Activated naive CD4-positive, alpha-beta T cell treated with anti-CD3 and anti-CD28 coated beads, Interleukin-2, amount 50 U/mL, for 72 hours (primary cell): ENCODE results near the gene PNPLA7. TPM values are rescaled to one million over a fixed set of nuclear protein-coding genes. Genes with fewer than 3 reads are reported as not detected.
"Not testable (repeated sequence)": the region's sequence is repeated elsewhere in the genome, so short reads cannot be mapped to it uniquely, and the experiment has no call there.

Experiments
- ATAC-seq, 2 donors: fragments of 150-1000 bp; cut with Tn5 transposase; 2 replicates each; pipeline ENCODE4 v1.10.0; 2021; ENCODE audit warnings: mild to moderate bottlenecking in 2 of 2, moderate library complexity in 2 of 2
- DNase-seq, 2 donors: peaks; one replicate each; pipeline ENCODE4 v3.0.0; 2021 to 2022; ENCODE audit warnings: low spot score in 2 of 2
- H3K27ac Mint-ChIP-seq, 2 donors: one replicate each; pipeline ENCODE4 v1.8.0; 2022; ENCODE audit warnings: mild to moderate bottlenecking in 2 of 2, mixed read lengths in 2 of 2
- H3K36me3 Mint-ChIP-seq, 2 donors: one replicate each; pipeline ENCODE4 v1.8.0; 2022; ENCODE audit warnings: mixed read lengths in 2 of 2
- H3K9me3 Mint-ChIP-seq, 2 donors: one replicate each; pipeline ENCODE4 v1.8.0; 2022; ENCODE audit warnings: mixed read lengths in 2 of 2
- total RNA-seq, 2 donors: library from RNA; stranded (reverse); gene quantifications; one replicate each; pipeline ENCODE4 v1.2.3, GENCODE V29; 2022

PNPLA7 gene
- total RNA-seq, 2 donors from 2014 or later: 3.7 to 4.4 TPM

- ATAC-seq (no peak), DNase-seq (no peak)
- no peaks in the 10 kb centered on the region for H3K9me3 Mint-ChIP-seq
- H3K27ac Mint-ChIP-seq: peak overlapping the region in 1 of 2 donors; percentile 68
- H3K36me3 Mint-ChIP-seq: peaks cover 4% of the 10 kb centered on the region in 2 donors
Measured at GRCh38 chr9:137580209-137580953, 30.2 kb upstream of the PNPLA7 start.

- ATAC-seq (no peak), DNase-seq (no peak)
- no peaks in the 10 kb centered on the region for H3K9me3 Mint-ChIP-seq
- peak overlapping the region; percentile 55 to 68 for H3K27ac Mint-ChIP-seq
- peaks cover 6 to 9% of the 10 kb centered on the region in 2 donors for H3K36me3 Mint-ChIP-seq
Measured at GRCh38 chr9:137579259-137579604, 29.0 kb upstream of the PNPLA7 start.

- ATAC-seq: peak; percentile 99
- Mint-ChIP-seq H3K36me3 (peaks cover 6 to 9% of the 10 kb centered on the region in 2 donors), H3K9me3 (no peaks in the 10 kb centered on the region), H3K27ac (peak within 1 kb of the TSS; percentile 55 to 68)
- peak; percentile 93 to 99 for DNase-seq
Measured at GRCh38 chr9:137578518-137579258, 28.5 kb upstream of the PNPLA7 start, which contains the start of gene DPH7. DPH7 (minus strand) TSS chr9:137578925; CDS start chr9:137578777, 148 bp downstream.

GRCh38 chr9:137575716-137576411 is 25.7 kb upstream of the PNPLA7 start:
- DNase-seq (no peak), ATAC-seq (no peak)
- H3K9me3 Mint-ChIP-seq: no peaks in the 10 kb centered on the region
- H3K27ac Mint-ChIP-seq: peak overlapping the region; percentile 24 to 85
- peaks cover 14 to 15% of the 10 kb centered on the region in 2 donors for H3K36me3 Mint-ChIP-seq

GRCh38 chr9:137575364-137575715 is 25.1 kb upstream of the PNPLA7 start:
- H3K27ac Mint-ChIP-seq: peak overlapping the region; percentile 24 to 85

GRCh38 chr9:137574192-137574591 is 24.0 kb upstream of the PNPLA7 start:
- H3K36me3 Mint-ChIP-seq: peaks cover 14 to 15% of the 10 kb centered on the region in 2 donors
- no peak for ATAC-seq

More at GRCh38 chr9:137575364-137575715, 25.1 kb upstream of the PNPLA7 start:
- peaks cover 14 to 15% of the 10 kb centered on the region in 2 donors for H3K36me3 Mint-ChIP-seq
- ATAC-seq (no peak), DNase-seq (no peak)
- no peaks in the 10 kb centered on the region for H3K9me3 Mint-ChIP-seq

GRCh38 chr9:137570566-137570965 is 20.4 kb upstream of the PNPLA7 start:
- no peaks in the 10 kb centered on the region for H3K9me3 Mint-ChIP-seq
- ATAC-seq: no peak
- peaks cover 12 to 13% of the 10 kb centered on the region in 2 donors for H3K36me3 Mint-ChIP-seq
- DNase-seq: no peak
- peak overlapping the region in 1 of 2 donors; percentile 7 for H3K27ac Mint-ChIP-seq

More at GRCh38 chr9:137574192-137574591, 24.0 kb upstream of the PNPLA7 start:
- H3K27ac Mint-ChIP-seq: no peak overlapping the region
- no peak for DNase-seq
- H3K9me3 Mint-ChIP-seq: no peaks in the 10 kb centered on the region

- H3K27ac Mint-ChIP-seq: peak overlapping the region in 1 of 2 donors; percentile 37
- no peaks in the 10 kb centered on the region for H3K9me3 Mint-ChIP-seq
- ATAC-seq (no peak), DNase-seq (no peak)
- peaks cover 6 to 10% of the 10 kb centered on the region in 2 donors for H3K36me3 Mint-ChIP-seq
Measured at GRCh38 chr9:137569609-137570203, 19.5 kb upstream of the PNPLA7 start.

- peak overlapping the region; percentile 37 to 70 for H3K27ac Mint-ChIP-seq
- H3K36me3 Mint-ChIP-seq: peaks cover 11 to 16% of the 10 kb centered on the region in 2 donors
- not testable (repeated sequence) for DNase-seq, ATAC-seq, H3K9me3 Mint-ChIP-seq
Measured at GRCh38 chr9:137568445-137568844, 18.2 kb upstream of the PNPLA7 start.

- H3K9me3 Mint-ChIP-seq: no peaks in the 10 kb centered on the region
- DNase-seq: no peak
- H3K36me3 Mint-ChIP-seq: peaks cover 5 to 11% of the 10 kb centered on the region in 2 donors
- H3K27ac Mint-ChIP-seq: peak overlapping the region; percentile 15 to 77
- no peak for ATAC-seq
Measured at GRCh38 chr9:137564817-137565411, 14.7 kb upstream of the PNPLA7 start.

GRCh38 chr9:137564134-137564533 is 13.9 kb upstream of the PNPLA7 start:
- no peak for ATAC-seq
- Mint-ChIP-seq H3K9me3 (no peaks in the 10 kb centered on the region), H3K27ac (peak overlapping the region; percentile 15 to 70), H3K36me3 (peaks cover 11 to 15% of the 10 kb centered on the region in 2 donors)
- no peak for DNase-seq

GRCh38 chr9:137558127-137558526 is 7.9 kb upstream of the PNPLA7 start:
- DNase-seq (no peak), ATAC-seq (no peak)
- H3K36me3 Mint-ChIP-seq: peaks cover 6% of the 10 kb centered on the region in 2 donors
- H3K9me3 Mint-ChIP-seq: no peaks in the 10 kb centered on the region
- no peak overlapping the region for H3K27ac Mint-ChIP-seq

- no peaks in the 10 kb centered on the region for H3K9me3 Mint-ChIP-seq
- ATAC-seq (no peak), DNase-seq (no peak)
- H3K36me3 Mint-ChIP-seq: peaks cover 6 to 13% of the 10 kb centered on the region in 2 donors
- no peak overlapping the region for H3K27ac Mint-ChIP-seq
Measured at GRCh38 chr9:137556069-137556838, 6.1 kb upstream of the PNPLA7 start.

- no peak for DNase-seq
- Mint-ChIP-seq H3K9me3 (no peaks in the 10 kb centered on the region), H3K27ac (peak overlapping the region in 1 of 2 donors; percentile 67), H3K36me3 (peaks cover 6 to 13% of the 10 kb centered on the region in 2 donors)
- no peak for ATAC-seq
Measured at GRCh38 chr9:137555179-137555578, 5.0 kb upstream of the PNPLA7 start.

GRCh38 chr9:137554349-137554748 is 4.1 kb upstream of the PNPLA7 start:
- no peak overlapping the region for H3K27ac Mint-ChIP-seq
- peaks cover under 1 to 7% of the 10 kb centered on the region in 2 donors for H3K36me3 Mint-ChIP-seq
- no peaks in the 10 kb centered on the region for H3K9me3 Mint-ChIP-seq
- ATAC-seq: no peak
- no peak for DNase-seq
